Fibroblast of the aortic adventitia (primary cell): ENCODE results near the gene SYCP1. TPM values are rescaled to one million over a fixed set of nuclear protein-coding genes. Genes with fewer than 3 reads are reported as not detected.
"Not testable (repeated sequence)": the region's sequence is repeated elsewhere in the genome, so short reads cannot be mapped to it uniquely, and the experiment has no call there.

ENCODE experiments used
- DNase-seq: peaks from one replicate; pipeline ENCODE4 v3.0.0-alpha.2; 2010; ENCODE audit warnings: low read depth
- H3K4me3 ChIP-seq: 2 replicates; pipeline ENCODE4 v1.5.1; 2011; ENCODE audit warnings: low read depth, mild to moderate bottlenecking, control low read depth, low read length, moderate library complexity
- total RNA-seq: library from RNA; depleted of rRNA; stranded (reverse); fragments of >200 nt; gene quantifications from 2 replicates; pipeline ENCODE4 v1.2.3, GENCODE V29; 2012; ENCODE audit warnings: low replicate concordance
- TF ChIP-seq, protein P1 (sequence below): IDR thresholded peaks from 2 replicates; pipeline ENCODE4 v1.5.1; 2011; ENCODE audit warnings: mild to moderate bottlenecking, low read length, control low read depth, inconsistent platforms; ENCODE audit not compliant: insufficient read depth

SYCP1 gene
- total RNA-seq, 1 donor, result not detected

GRCh38 chr1:114896795-114897194, 42.1 kb downstream of the SYCP1 start:
- no peak overlapping the region for H3K4me3 ChIP-seq
- TF ChIP-seq, protein P1, sequence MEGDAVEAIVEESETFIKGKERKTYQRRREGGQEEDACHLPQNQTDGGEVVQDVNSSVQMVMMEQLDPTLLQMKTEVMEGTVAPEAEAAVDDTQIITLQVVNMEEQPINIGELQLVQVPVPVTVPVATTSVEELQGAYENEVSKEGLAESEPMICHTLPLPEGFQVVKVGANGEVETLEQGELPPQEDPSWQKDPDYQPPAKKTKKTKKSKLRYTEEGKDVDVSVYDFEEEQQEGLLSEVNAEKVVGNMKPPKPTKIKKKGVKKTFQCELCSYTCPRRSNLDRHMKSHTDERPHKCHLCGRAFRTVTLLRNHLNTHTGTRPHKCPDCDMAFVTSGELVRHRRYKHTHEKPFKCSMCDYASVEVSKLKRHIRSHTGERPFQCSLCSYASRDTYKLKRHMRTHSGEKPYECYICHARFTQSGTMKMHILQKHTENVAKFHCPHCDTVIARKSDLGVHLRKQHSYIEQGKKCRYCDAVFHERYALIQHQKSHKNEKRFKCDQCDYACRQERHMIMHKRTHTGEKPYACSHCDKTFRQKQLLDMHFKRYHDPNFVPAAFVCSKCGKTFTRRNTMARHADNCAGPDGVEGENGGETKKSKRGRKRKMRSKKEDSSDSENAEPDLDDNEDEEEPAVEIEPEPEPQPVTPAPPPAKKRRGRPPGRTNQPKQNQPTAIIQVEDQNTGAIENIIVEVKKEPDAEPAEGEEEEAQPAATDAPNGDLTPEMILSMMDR, result no peak
- no peak for DNase-seq

GRCh38 chr1:114901814-114902213, 47.2 kb downstream of the SYCP1 start:
- no peak for DNase-seq
- TF ChIP-seq, protein P1, result no peak
- no peak overlapping the region for H3K4me3 ChIP-seq

GRCh38 chr1:114902343-114902742, 47.7 kb downstream of the SYCP1 start:
- no peak for DNase-seq
- H3K4me3 ChIP-seq, result no peak overlapping the region
- TF ChIP-seq, protein P1, result no peak

DNA sequence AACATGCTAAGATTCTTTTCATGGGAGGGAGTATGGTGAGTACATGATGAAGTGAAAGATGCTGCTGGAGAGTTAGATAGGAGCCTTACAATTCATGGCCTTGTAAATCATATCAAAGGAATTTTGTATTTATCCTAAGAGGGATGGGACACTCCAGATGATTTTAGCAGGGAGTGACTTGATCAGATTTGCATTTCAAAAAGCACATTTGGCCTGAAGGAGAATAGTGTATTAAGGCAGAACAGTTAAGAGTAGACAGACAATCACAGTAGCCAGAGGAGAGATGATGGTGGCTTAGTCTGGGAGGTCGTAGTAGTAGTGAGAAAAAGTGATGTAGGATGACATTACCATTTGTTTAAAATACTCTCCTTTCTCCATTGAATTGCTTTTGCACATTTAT, 48.8 kb downstream of the SYCP1 start:
- DNase-seq, result no peak
- H3K4me3 ChIP-seq, result no peak overlapping the region
- TF ChIP-seq, protein P1, result no peak

DNA sequence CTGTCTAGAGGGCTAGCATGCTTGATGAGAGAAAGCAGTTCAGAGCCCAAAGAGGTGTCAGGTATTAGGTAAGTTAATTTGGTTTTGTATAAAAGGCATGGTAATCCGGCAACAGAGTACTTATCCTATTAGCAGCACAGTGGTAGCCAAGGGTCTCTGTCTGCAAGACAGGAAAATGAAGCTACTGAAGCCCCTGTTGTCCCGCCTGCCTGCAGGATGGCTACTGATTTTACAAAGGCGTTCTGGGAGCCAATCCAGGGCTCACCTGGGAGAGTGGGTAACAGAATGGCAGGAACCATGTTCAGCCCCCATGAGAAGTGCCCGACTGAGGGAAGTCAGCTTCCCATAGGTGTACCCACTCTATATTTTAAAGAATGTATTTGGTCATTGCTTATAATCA, 61.1 kb downstream of the SYCP1 start:
- DNase-seq, H3K4me3 ChIP-seq: not testable (repeated sequence)

GRCh38 chr1:114926607-114927006, 71.9 kb downstream of the SYCP1 start:
- no peak for DNase-seq
- H3K4me3 ChIP-seq, result no peak overlapping the region
- TF ChIP-seq, protein P1, result no peak

GRCh38 chr1:114927401-114927800, 72.7 kb downstream of the SYCP1 start:
- no peak overlapping the region for H3K4me3 ChIP-seq
- DNase-seq, result no peak
- TF ChIP-seq, protein P1, result no peak
